ENCODE measurements around the gene SEMA4G.

Gene SEMA4G

GRCh38 chr10:101012525-101013364 is 43.4 kb downstream of the SEMA4G start:
- peak; percentile 97 for TF ChIP-seq CTCF (IDR thresholded peaks at IDR 0.05; ENCODE audit: insufficient read depth, low read length, poor library complexity, severe bottlenecking)
- TF ChIP-seq EZH2phosphoT487 (conservative IDR thresholded peaks at IDR 0.05; ENCODE audit: low read length) = no peak
- Histone ChIP-seq H4K20me1 (ENCODE audit: low read depth, low read length) (no peaks in the 10 kb centered on the region), H3F3A (ENCODE audit: insufficient read depth) (no peaks in the 10 kb centered on the region), H3K9ac (ENCODE audit: low read length) (no peak overlapping the region), H3K36me3 (ENCODE audit: low read length) (no peaks in the 10 kb centered on the region), H3K9me3 (ENCODE audit: insufficient read depth, low read length) (no peaks in the 10 kb centered on the region), H3K27me3 (ENCODE audit: low read length) (no peaks in the 10 kb centered on the region), H3K79me2 (ENCODE audit: insufficient read depth, low read length) (no peaks in the 10 kb centered on the region), H3K4me3 (ENCODE audit: insufficient read depth, low read length, poor library complexity, severe bottlenecking) (no peak overlapping the region), H3K9me2 (replicated peaks; ENCODE audit: insufficient read depth, low read length) (no peaks in the 10 kb centered on the region), H3K27ac (ENCODE audit: low read depth, low read length) (no peak overlapping the region), H3K4me2 (ENCODE audit: low read depth, low read length, poor library complexity, severe bottlenecking) (no peak overlapping the region), H2AFZ (ENCODE audit: low read depth, low read length, severe bottlenecking) (no peak overlapping the region)

- H3K27me3 ChIP-seq (ENCODE audit: low read length) = no peaks in the 10 kb centered on the region
- no peaks in the 10 kb centered on the region for H3F3A ChIP-seq (ENCODE audit: insufficient read depth)
- no peak overlapping the region for H3K4me2 ChIP-seq (ENCODE audit: low read depth, low read length, poor library complexity, severe bottlenecking)
- no peak overlapping the region for H2AFZ ChIP-seq (ENCODE audit: low read depth, low read length, severe bottlenecking)
- no peaks in the 10 kb centered on the region for H4K20me1 ChIP-seq (ENCODE audit: low read depth, low read length)
- H3K79me2 ChIP-seq (ENCODE audit: insufficient read depth, low read length) = no peaks in the 10 kb centered on the region
- TF ChIP-seq CTCF (IDR thresholded peaks at IDR 0.05; ENCODE audit: insufficient read depth, low read length, poor library complexity, severe bottlenecking) = no peak
- TF ChIP-seq EZH2phosphoT487 (conservative IDR thresholded peaks at IDR 0.05; ENCODE audit: low read length) = no peak
- H3K27ac ChIP-seq (ENCODE audit: low read depth, low read length) = no peak overlapping the region
- no peak overlapping the region for H3K9ac ChIP-seq (ENCODE audit: low read length)
- no peak overlapping the region for H3K4me3 ChIP-seq (ENCODE audit: insufficient read depth, low read length, poor library complexity, severe bottlenecking)
- no peaks in the 10 kb centered on the region for H3K9me3 ChIP-seq (ENCODE audit: insufficient read depth, low read length)
- H3K36me3 ChIP-seq (ENCODE audit: low read length) = no peaks in the 10 kb centered on the region
- no peaks in the 10 kb centered on the region for H3K9me2 ChIP-seq (replicated peaks; ENCODE audit: insufficient read depth, low read length)
Observed at GRCh38 chr10:101013365-101013825, 44.1 kb downstream of the SEMA4G start.

- Histone ChIP-seq H3F3A (ENCODE audit: insufficient read depth) (no peaks in the 10 kb centered on the region), H4K20me1 (ENCODE audit: low read depth, low read length) (no peaks in the 10 kb centered on the region), H3K36me3 (ENCODE audit: low read length) (no peaks in the 10 kb centered on the region), H3K4me2 (ENCODE audit: low read depth, low read length, poor library complexity, severe bottlenecking) (no peak overlapping the region), H3K4me3 (ENCODE audit: insufficient read depth, low read length, poor library complexity, severe bottlenecking) (no peak overlapping the region), H3K9me2 (replicated peaks; ENCODE audit: insufficient read depth, low read length) (no peaks in the 10 kb centered on the region), H2AFZ (ENCODE audit: low read depth, low read length, severe bottlenecking) (no peak overlapping the region), H3K79me2 (ENCODE audit: insufficient read depth, low read length) (no peaks in the 10 kb centered on the region), H3K9ac (ENCODE audit: low read length) (no peak overlapping the region), H3K27ac (ENCODE audit: low read depth, low read length) (no peak overlapping the region), H3K9me3 (ENCODE audit: insufficient read depth, low read length) (no peaks in the 10 kb centered on the region), H3K27me3 (ENCODE audit: low read length) (no peaks in the 10 kb centered on the region)
- TF ChIP-seq EZH2phosphoT487 (conservative IDR thresholded peaks at IDR 0.05; ENCODE audit: low read length) = no peak
- peak; percentile 73 for TF ChIP-seq CTCF (IDR thresholded peaks at IDR 0.05; ENCODE audit: insufficient read depth, low read length, poor library complexity, severe bottlenecking)
Observed at GRCh38 chr10:101014230-101014884, 45.1 kb downstream of the SEMA4G start.
